ENCODE data around the gene TEX22.

GRCh38 chr14:105411017-105411941 is 12.9 kb downstream of the TEX22 start:
- TF ChIP-seq NFIC (IDR thresholded peaks at IDR 0.05) (peak; percentile 25; the same call in 1 of the 2 replicates), EP300 (IDR thresholded peaks at IDR 0.05; ENCODE audit: borderline replicate concordance) (0 out of 2 replicates have a peak, but pooled peaks have one; percentile 21), TCF12 (IDR thresholded peaks at IDR 0.05; ENCODE audit: low read depth) (no peak), RAD21 (IDR thresholded peaks at IDR 0.05; ENCODE audit: low read depth) (no peak)
